Esophagus muscularis mucosa (tissue), 4 donors: Measurements from ENCODE around the gene DOC2A. TPM values are rescaled to one million over a fixed set of nuclear protein-coding genes. Genes with fewer than 3 reads are reported as not detected.

Experiments used
- DNase-seq: peaks from one replicate; pipeline ENCODE4 v3.0.0-alpha.2; 2017; ENCODE audit errors: extremely low spot score
- H3K27ac ChIP-seq, 4 donors: fragments of 200-600 bp; sonication (generic); replicated peaks in 1 of 4; 1 replicate in 3 of 4; 2 replicates in 1 of 4; pipeline ENCODE4 v1.5.1; 2016 to 2019; ENCODE audit warnings: mild to moderate bottlenecking in 1 of 4
- H3K27me3 ChIP-seq, 4 donors: fragments of 200-600 bp; sonication (generic); one replicate each; pipeline versions ENCODE4 v1.5.1 to v1.6.0; 2016 to 2019
- H3K36me3 ChIP-seq, 4 donors: fragments of 200-600 bp; sonication (generic); one replicate each; pipeline ENCODE4 v1.5.1; 2016 to 2019
- H3K4me1 ChIP-seq, 4 donors: fragments of 200-600 bp; sonication (generic); one replicate each; pipeline ENCODE4 v1.5.1; 2016 to 2019
- H3K4me3 ChIP-seq, 4 donors: fragments of 200-600 bp; sonication (generic); 1 replicate in 2 of 4; 2 replicates in 2 of 4; pipeline ENCODE4 v1.5.1; 2016 to 2019; ENCODE audit warnings: mild to moderate bottlenecking in 4 of 4, moderate library complexity in 1 of 4
- H3K9me3 ChIP-seq, 4 donors: fragments of 200-600 bp; sonication (generic); 1 replicate in 3 of 4; 2 replicates in 1 of 4; pipeline ENCODE4 v1.5.1; 2016 to 2019
- EP300 ChIP-seq: sonication (generic); formaldehyde crosslinking; IDR thresholded peaks from one replicate; pipeline ENCODE4 v1.6.1; 2017; ENCODE audit warnings: antibody characterized with exemption
- POLR2A ChIP-seq: fragments of 450-650 bp; IDR thresholded peaks from one replicate; pipeline ENCODE4 v1.6.1; 2017; ENCODE audit warnings: antibody characterized with exemption, moderate library complexity, mild to moderate bottlenecking, low read depth
- POLR2AphosphoS5 ChIP-seq, 2 donors: sonication (generic); formaldehyde crosslinking; IDR thresholded peaks; one replicate each; pipeline ENCODE4 v1.6.1; 2017; ENCODE audit warnings: antibody characterized with exemption in 2 of 2
- WGBS: methylation state at CpG from one replicate; pipeline ENCODE4 v1.1.5; 2018; 5-methylcytosine and 5-hydroxymethylcytosine counted together
- intact Hi-C: fragments of 100-400 bp; cut with DNase I; formaldehyde crosslinking; loops from one replicate; pipeline ENCODE4 v1.15.1; 2023
- total RNA-seq, 4 donors: library from RNA; depleted of rRNA; stranded (reverse); fragments of >200 nt; gene quantifications; one replicate each; pipeline versions ENCODE4 v1.1.0 to v1.2.1, GENCODE V29; 2016
- TF ChIP-seq, protein P1 (sequence below), 3 experiments: fragments of 200-600 bp in 2 of 3; fragments of 450-650 bp in 1 of 3; sonication (generic) in 2 of 3; IDR thresholded peaks; one replicate each; pipeline ENCODE4 v1.5.1; 2017 to 2019; ENCODE audit warnings: antibody characterized with exemption in 3 of 3, mild to moderate bottlenecking in 2 of 3, moderate library complexity in 1 of 3

Gene DOC2A
- total RNA-seq, 4 donors from 2014 or later, result 0.50 to 0.83 TPM; not detected in 2

DNA sequence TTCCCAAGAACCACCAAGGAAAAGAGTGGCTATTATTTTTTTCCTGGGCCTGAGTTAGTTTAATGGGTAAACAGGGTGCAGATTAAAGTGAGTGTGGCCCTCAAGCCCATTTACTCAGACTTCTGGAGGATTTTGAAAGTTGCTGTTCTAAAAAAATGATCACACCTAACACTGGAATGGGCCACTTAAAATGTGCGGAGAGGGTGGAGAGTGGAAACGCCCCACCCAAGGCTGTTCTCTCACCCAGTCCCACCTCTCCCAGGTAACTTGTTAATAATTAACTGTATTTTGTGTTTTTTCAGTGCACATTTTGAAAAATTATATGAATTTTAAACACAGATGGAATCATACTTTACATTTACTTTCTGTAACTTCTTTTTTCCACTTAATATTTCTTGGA, 20.8 kb downstream of the DOC2A start:
- 93% methylated on average over 2 of the region's 2 CpGs for WGBS
- Histone ChIP-seq H3K27me3 (no peaks in the 10 kb centered on the region), H3K9me3 (no peaks in the 10 kb centered on the region), H3K36me3 (peaks cover 45 to 91% (median 89%) of the 10 kb centered on the region in 4 donors), H3K27ac (no peak overlapping the region), H3K4me3 (no peak overlapping the region), H3K4me1 (peaks cover 12 to 16% (median 14%) of the 10 kb centered on the region in 4 donors)
- TF ChIP-seq, protein P1, sequence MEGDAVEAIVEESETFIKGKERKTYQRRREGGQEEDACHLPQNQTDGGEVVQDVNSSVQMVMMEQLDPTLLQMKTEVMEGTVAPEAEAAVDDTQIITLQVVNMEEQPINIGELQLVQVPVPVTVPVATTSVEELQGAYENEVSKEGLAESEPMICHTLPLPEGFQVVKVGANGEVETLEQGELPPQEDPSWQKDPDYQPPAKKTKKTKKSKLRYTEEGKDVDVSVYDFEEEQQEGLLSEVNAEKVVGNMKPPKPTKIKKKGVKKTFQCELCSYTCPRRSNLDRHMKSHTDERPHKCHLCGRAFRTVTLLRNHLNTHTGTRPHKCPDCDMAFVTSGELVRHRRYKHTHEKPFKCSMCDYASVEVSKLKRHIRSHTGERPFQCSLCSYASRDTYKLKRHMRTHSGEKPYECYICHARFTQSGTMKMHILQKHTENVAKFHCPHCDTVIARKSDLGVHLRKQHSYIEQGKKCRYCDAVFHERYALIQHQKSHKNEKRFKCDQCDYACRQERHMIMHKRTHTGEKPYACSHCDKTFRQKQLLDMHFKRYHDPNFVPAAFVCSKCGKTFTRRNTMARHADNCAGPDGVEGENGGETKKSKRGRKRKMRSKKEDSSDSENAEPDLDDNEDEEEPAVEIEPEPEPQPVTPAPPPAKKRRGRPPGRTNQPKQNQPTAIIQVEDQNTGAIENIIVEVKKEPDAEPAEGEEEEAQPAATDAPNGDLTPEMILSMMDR (IDR thresholded peaks at IDR 0.05), result no peak
- TF ChIP-seq POLR2AphosphoS5 (IDR thresholded peaks at IDR 0.05) (no peak), EP300 (no peak), POLR2A (no peak)
- DNase-seq, result no peak
- intact Hi-C loops, result loop anchor here (10.0 kb wide), 1 partner anchor 195 kb away; the partner anchor contains the start of gene KIF22

DNA sequence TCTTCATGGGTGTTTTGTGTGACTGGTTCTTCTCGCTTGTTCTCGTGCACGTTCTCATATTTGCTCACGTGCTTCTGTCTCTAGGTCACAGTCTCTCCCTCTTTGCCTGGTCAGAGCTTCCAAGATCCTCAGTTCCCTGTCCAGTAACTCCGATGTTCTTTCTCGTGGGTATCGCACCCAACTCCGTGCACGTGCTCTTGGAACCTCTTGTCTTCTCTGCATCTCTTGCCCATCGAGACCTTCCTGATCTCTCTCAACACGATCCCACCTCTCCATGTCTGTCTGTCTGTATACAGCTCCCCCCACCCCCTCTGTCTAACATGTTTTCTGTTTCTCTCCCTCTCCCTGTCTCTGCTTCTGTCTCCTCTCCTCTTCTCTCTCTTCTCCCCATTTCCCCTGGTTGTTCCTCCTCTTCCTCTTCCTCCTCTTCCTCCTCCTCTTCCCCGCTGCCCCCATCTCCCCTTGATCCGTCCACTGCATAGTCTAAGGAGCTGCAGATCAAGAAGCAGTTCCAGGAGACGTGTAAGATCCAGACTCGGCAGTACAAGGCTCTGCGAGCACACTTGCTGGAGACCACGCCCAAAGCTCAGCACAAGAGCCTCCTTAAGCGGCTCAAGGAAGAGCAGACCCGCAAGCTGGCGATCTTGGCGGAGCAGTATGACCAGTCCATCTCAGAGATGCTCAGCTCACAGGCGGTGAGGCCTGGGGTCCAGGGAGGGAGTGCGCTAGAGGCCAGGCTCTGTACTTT, 21.5 kb downstream of the DOC2A start:
- no peak overlapping the region for H3K4me3 ChIP-seq
- no peak overlapping the region for H3K27ac ChIP-seq
- no peaks in the 10 kb centered on the region for H3K9me3 ChIP-seq
- 86% methylated on average over 23 of the region's 23 CpGs for WGBS
- intact Hi-C loops, result no loop called here
- peaks cover 51 to 98% (median 96%) of the 10 kb centered on the region in 4 donors for H3K36me3 ChIP-seq
- TF ChIP-seq, protein P1 (IDR thresholded peaks at IDR 0.05), result no peak
- no peak for TF ChIP-seq EP300
- TF ChIP-seq POLR2AphosphoS5 (IDR thresholded peaks at IDR 0.05), result no peak
- no peak for TF ChIP-seq POLR2A
- DNase-seq, result no peak
- H3K27me3 ChIP-seq, result no peaks in the 10 kb centered on the region
- H3K4me1 ChIP-seq, result peaks cover 4 to 9% (median 7%) of the 10 kb centered on the region in 4 donors

DNA sequence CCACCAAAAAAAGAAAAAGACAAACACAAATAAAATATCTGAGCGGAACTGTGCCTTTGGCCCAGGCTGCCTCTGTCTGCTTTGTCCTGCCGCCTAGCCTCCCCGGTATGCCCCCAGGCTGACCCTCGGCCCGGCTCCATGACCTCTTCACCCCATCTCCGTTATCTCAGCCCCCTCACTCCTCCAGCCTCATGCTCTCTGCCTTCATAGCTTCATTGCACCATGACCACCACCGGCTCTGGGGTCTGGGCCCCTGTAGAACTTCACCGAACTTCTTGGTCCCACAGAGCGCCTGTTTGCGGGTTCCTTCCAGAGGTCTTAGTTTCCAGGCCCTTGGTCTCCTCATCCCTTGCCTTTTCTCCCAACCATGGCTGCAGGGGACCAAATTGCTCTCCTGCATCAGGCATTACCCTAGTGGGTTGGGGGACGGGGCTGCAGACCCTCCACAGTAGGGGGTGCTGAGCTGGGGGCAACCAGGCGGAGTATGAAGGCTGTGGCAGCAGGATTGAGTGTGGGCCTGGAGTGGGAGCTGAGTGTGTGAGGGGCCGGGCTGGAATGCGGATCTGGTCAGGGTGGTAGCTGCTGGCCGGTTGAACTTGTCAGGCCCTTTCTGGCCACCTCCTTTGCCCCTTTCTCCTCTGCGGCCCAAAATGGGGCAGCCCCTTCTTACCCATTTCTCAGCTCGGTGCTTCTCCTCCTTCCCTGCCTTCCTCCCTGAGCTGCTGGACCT, 22.3 kb downstream of the DOC2A start:
- 86% methylated on average over 16 of the region's 17 CpGs for WGBS
- Histone ChIP-seq H3K36me3 (peaks cover 58 to 100% (median 99%) of the 10 kb centered on the region in 4 donors), H3K27ac (no peak overlapping the region), H3K4me3 (no peak overlapping the region), H3K9me3 (no peaks in the 10 kb centered on the region), H3K4me1 (peaks cover 0 to 5% (median under 1%) of the 10 kb centered on the region in 4 donors), H3K27me3 (no peaks in the 10 kb centered on the region)
- intact Hi-C loops, result no loop called here
- TF ChIP-seq EP300 (no peak), POLR2AphosphoS5 (IDR thresholded peaks at IDR 0.05) (no peak), POLR2A (no peak)
- TF ChIP-seq, protein P1 (IDR thresholded peaks at IDR 0.05), result no peak
- DNase-seq, result no peak

DNA sequence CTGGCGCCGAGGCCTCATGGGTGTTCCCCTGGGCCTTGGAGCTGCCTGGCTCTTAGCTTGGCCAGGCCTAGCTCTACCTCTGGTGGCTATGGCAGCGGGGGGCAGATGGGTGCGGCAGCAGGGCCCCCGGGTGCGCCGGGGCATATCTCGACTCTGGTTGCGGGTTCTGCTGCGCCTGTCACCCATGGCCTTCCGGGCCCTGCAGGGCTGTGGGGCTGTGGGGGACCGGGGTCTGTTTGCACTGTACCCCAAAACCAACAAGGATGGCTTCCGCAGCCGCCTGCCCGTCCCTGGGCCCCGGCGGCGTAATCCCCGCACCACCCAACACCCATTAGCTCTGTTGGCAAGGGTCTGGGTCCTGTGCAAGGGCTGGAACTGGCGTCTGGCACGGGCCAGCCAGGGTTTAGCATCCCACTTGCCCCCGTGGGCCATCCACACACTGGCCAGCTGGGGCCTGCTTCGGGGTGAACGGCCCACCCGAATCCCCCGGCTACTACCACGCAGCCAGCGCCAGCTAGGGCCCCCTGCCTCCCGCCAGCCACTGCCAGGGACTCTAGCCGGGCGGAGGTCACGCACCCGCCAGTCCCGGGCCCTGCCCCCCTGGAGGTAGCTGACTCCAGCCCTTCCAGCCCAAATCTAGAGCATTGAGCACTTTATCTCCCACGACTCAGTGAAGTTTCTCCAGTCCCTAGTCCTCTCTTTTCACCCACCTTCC, 23.3 kb downstream of the DOC2A start:
- Histone ChIP-seq H3K4me1 (peaks cover 0 to 5% (median 0%) of the 10 kb centered on the region in 4 donors), H3K9me3 (no peaks in the 10 kb centered on the region), H3K36me3 (peaks cover 67 to 100% (median 99%) of the 10 kb centered on the region in 4 donors), H3K4me3 (no peak overlapping the region), H3K27me3 (no peaks in the 10 kb centered on the region), H3K27ac (no peak overlapping the region)
- 84% methylated on average over 20 of the region's 35 CpGs for WGBS
- DNase-seq, result no peak
- no peak for TF ChIP-seq POLR2A
- TF ChIP-seq, protein P1 (IDR thresholded peaks at IDR 0.05), result no peak
- no peak for TF ChIP-seq EP300
- TF ChIP-seq POLR2AphosphoS5 (IDR thresholded peaks at IDR 0.05), result no peak
- intact Hi-C loops, result no loop called here
